ENCODE measurements around the gene KLHL17. TPM values are rescaled to one million over a fixed set of nuclear protein-coding genes. Genes with fewer than 3 reads are reported as not detected.

KLHL17 gene
- total and polyA plus RNA-seq, 2 donors from 2014 or later = 6.9 to 11.5 TPM

- no peaks in the 10 kb centered on the region for H3K27me3 ChIP-seq (ENCODE audit: control insufficient read depth, insufficient read depth, low read length)
- no peak for DNase-seq
- H3K4me1 ChIP-seq (ENCODE audit: control insufficient read depth in 2 of 3, insufficient read depth in 2 of 3, low read depth in 1 of 3, low read length in 3 of 3) = peaks cover 0 to 14% (median 0%) of the 10 kb centered on the region in 3 donors
- H3K9ac ChIP-seq (ENCODE audit: low read length in 3 of 3) = no peak overlapping the region
- no peaks in the 10 kb centered on the region for H3K36me3 ChIP-seq (ENCODE audit: control insufficient read depth in 2 of 3, insufficient read depth in 3 of 3, low read length in 3 of 3)
- H3K9me3 ChIP-seq (ENCODE audit: control insufficient read depth in 2 of 3, insufficient read depth in 1 of 3, low read length in 3 of 3) = no peaks in the 10 kb centered on the region
- TF ChIP-seq CTCF (IDR thresholded peaks at IDR 0.05; ENCODE audit: borderline replicate concordance, extremely low read depth, insufficient read depth) = no peak
- no peak overlapping the region for H3K4me3 ChIP-seq (ENCODE audit: low read length in 3 of 3)
- FAIRE-seq = no peak
- intact Hi-C loops (cut with DNase I) = no loop called here
- H3K27ac ChIP-seq (ENCODE audit: low read depth in 2 of 2, low read length in 2 of 2) = no peak overlapping the region
These were observed 30.4 kb upstream of the KLHL17 start for GRCh38 chr1:929712-930632.

- Histone ChIP-seq H3K9me3 (ENCODE audit: control insufficient read depth in 2 of 3, insufficient read depth in 1 of 3, low read length in 3 of 3) (no peaks in the 10 kb centered on the region), H3K9ac (ENCODE audit: low read length in 3 of 3) (no peak overlapping the region), H3K4me1 (ENCODE audit: control insufficient read depth in 2 of 3, insufficient read depth in 2 of 3, low read depth in 1 of 3, low read length in 3 of 3) (peaks cover 0 to 16% (median 0%) of the 10 kb centered on the region in 3 donors), H3K27ac (ENCODE audit: low read depth in 2 of 2, low read length in 2 of 2) (no peak overlapping the region), H3K36me3 (ENCODE audit: control insufficient read depth in 2 of 3, insufficient read depth in 3 of 3, low read length in 3 of 3) (no peaks in the 10 kb centered on the region), H3K4me3 (ENCODE audit: low read length in 3 of 3) (no peak overlapping the region), H3K27me3 (ENCODE audit: control insufficient read depth, insufficient read depth, low read length) (no peaks in the 10 kb centered on the region)
- FAIRE-seq (no peak), DNase-seq (no peak)
- no peak for TF ChIP-seq CTCF (IDR thresholded peaks at IDR 0.05; ENCODE audit: borderline replicate concordance, extremely low read depth, insufficient read depth)
- intact Hi-C loops (cut with DNase I) = no loop called here
These were observed 29.7 kb upstream of the KLHL17 start for GRCh38 chr1:930633-931138.

GRCh38 chr1:931380-932172 is 28.8 kb upstream of the KLHL17 start:
- FAIRE-seq (no peak), DNase-seq (no peak)
- no peak for TF ChIP-seq CTCF (IDR thresholded peaks at IDR 0.05; ENCODE audit: borderline replicate concordance, extremely low read depth, insufficient read depth)
- H3K27ac ChIP-seq (ENCODE audit: low read depth in 2 of 2, low read length in 2 of 2) = no peak overlapping the region
- no peak overlapping the region for H3K4me3 ChIP-seq (ENCODE audit: low read length in 3 of 3)
- H3K36me3 ChIP-seq (ENCODE audit: control insufficient read depth in 2 of 3, insufficient read depth in 3 of 3, low read length in 3 of 3) = no peaks in the 10 kb centered on the region
- peaks cover 0 to 8% (median 0%) of the 10 kb centered on the region in 3 donors for H3K4me1 ChIP-seq (ENCODE audit: control insufficient read depth in 2 of 3, insufficient read depth in 2 of 3, low read depth in 1 of 3, low read length in 3 of 3)
- intact Hi-C loops (cut with DNase I) = no loop called here
- H3K9ac ChIP-seq (ENCODE audit: low read length in 3 of 3) = no peak overlapping the region
- H3K9me3 ChIP-seq (ENCODE audit: control insufficient read depth in 2 of 3, insufficient read depth in 1 of 3, low read length in 3 of 3) = no peaks in the 10 kb centered on the region
- no peaks in the 10 kb centered on the region for H3K27me3 ChIP-seq (ENCODE audit: control insufficient read depth, insufficient read depth, low read length)

Data from kidney (tissue), 14 donors.